ENCODE data around the gene PHRF1.

DNA sequence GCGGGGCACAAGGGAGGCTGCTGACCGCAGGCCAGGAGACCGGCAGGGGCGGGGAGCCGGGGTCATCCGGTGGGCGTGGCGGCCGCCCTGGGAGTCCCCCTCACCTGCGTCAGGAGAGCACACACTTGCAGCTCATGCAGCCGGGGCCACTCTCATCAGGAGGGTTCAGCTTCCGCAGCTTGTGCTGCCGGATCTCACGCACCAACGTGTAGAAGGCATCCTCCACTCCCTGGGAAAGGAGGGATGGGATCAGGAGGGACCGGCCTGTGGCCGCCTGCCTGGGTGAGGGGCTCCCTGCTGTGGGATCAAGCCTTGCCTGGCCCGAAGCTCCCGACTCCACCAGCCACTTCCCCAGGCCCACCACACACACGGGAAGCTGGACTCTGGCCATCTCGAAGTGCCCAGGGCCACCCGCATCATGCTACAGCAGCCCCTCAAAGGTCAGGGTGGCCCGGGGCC lies 43.7 kb upstream of the PHRF1 start:
- TF ChIP-seq CTCF (IDR thresholded peaks at IDR 0.05; ENCODE audit: low read depth, low read length, missing input control): no peak
- TF ChIP-seq FOXA1 (IDR thresholded peaks at IDR 0.05): no peak
- no peak for TF ChIP-seq GABPA (IDR thresholded peaks at IDR 0.05 in 1 of 2, conservative IDR thresholded peaks at IDR 0.05 in 1 of 2)
- TF ChIP-seq, protein P1, sequence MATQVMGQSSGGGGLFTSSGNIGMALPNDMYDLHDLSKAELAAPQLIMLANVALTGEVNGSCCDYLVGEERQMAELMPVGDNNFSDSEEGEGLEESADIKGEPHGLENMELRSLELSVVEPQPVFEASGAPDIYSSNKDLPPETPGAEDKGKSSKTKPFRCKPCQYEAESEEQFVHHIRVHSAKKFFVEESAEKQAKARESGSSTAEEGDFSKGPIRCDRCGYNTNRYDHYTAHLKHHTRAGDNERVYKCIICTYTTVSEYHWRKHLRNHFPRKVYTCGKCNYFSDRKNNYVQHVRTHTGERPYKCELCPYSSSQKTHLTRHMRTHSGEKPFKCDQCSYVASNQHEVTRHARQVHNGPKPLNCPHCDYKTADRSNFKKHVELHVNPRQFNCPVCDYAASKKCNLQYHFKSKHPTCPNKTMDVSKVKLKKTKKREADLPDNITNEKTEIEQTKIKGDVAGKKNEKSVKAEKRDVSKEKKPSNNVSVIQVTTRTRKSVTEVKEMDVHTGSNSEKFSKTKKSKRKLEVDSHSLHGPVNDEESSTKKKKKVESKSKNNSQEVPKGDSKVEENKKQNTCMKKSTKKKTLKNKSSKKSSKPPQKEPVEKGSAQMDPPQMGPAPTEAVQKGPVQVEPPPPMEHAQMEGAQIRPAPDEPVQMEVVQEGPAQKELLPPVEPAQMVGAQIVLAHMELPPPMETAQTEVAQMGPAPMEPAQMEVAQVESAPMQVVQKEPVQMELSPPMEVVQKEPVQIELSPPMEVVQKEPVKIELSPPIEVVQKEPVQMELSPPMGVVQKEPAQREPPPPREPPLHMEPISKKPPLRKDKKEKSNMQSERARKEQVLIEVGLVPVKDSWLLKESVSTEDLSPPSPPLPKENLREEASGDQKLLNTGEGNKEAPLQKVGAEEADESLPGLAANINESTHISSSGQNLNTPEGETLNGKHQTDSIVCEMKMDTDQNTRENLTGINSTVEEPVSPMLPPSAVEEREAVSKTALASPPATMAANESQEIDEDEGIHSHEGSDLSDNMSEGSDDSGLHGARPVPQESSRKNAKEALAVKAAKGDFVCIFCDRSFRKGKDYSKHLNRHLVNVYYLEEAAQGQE (IDR thresholded peaks at IDR 0.05): no peak
- TF ChIP-seq TAF1 (conservative IDR thresholded peaks at IDR 0.05): no peak
- no peak for TF ChIP-seq SP1 (IDR thresholded peaks at IDR 0.05)
- TF ChIP-seq ATF3 (IDR thresholded peaks at IDR 0.05): no peak
- TF ChIP-seq, protein P2, sequence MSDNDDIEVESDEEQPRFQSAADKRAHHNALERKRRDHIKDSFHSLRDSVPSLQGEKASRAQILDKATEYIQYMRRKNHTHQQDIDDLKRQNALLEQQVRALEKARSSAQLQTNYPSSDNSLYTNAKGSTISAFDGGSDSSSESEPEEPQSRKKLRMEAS (IDR thresholded peaks at IDR 0.05): no peak
- TF ChIP-seq, protein P3, sequence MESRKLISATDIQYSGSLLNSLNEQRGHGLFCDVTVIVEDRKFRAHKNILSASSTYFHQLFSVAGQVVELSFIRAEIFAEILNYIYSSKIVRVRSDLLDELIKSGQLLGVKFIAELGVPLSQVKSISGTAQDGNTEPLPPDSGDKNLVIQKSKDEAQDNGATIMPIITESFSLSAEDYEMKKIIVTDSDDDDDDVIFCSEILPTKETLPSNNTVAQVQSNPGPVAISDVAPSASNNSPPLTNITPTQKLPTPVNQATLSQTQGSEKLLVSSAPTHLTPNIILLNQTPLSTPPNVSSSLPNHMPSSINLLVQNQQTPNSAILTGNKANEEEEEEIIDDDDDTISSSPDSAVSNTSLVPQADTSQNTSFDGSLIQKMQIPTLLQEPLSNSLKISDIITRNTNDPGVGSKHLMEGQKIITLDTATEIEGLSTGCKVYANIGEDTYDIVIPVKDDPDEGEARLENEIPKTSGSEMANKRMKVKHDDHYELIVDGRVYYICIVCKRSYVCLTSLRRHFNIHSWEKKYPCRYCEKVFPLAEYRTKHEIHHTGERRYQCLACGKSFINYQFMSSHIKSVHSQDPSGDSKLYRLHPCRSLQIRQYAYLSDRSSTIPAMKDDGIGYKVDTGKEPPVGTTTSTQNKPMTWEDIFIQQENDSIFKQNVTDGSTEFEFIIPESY (IDR thresholded peaks at IDR 0.05): no peak
